Measurements from ENCODE around the gene UBXN6. TPM values are rescaled to one million over a fixed set of nuclear protein-coding genes. Genes with fewer than 3 reads are reported as not detected.

Gene UBXN6, protein sequence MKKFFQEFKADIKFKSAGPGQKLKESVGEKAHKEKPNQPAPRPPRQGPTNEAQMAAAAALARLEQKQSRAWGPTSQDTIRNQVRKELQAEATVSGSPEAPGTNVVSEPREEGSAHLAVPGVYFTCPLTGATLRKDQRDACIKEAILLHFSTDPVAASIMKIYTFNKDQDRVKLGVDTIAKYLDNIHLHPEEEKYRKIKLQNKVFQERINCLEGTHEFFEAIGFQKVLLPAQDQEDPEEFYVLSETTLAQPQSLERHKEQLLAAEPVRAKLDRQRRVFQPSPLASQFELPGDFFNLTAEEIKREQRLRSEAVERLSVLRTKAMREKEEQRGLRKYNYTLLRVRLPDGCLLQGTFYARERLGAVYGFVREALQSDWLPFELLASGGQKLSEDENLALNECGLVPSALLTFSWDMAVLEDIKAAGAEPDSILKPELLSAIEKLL
- total RNA-seq (100 to 1,000 TPM in 1 of 4 donors, 10 to 100 TPM in 3; 47.1 to 103 (median 62.7) TPM), polyA plus RNA-seq (100 to 1,000 TPM in 2 of 3 donors, 10 to 100 TPM in 1; 96.3 to 160 (median 114) TPM)

DNA sequence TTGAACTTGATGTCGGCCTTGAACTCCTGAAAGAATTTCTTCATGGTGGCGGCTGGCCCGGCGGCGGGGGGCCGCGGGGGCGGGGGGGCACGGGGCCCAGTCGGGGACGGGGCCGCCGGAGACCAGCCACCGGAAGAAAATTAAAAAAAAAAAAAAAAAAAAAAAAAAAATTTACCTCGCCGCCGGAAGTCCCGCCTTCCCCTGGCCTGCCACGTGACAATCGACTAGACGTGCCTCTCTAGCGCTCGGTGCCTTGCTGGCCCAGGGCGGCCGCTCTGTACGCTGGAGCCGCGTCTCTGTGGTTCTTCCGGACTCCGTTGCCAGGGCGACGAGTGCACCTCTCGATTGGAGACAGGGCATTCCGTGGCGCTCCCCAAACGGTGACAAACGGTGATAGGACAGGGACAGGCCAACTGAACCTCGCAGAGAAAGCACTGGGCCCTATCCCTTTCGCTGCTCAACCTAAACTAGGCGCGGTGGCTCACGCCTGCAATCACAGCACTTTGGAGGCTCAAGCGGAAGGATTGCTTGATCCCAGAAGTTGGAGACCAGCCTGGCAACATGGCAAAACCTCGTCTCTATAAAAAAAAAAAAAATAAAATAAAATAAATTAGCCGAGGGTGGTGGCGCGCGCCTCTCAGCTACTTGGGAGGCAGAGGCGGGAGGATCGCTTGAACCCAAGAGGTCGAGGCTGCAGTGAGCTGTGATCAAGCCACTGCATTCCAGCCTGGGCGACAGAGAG, at the start of gene UBXN6:
Gene UBXN6, minus strand, starts transcription at position 141 of the 742 bp plus-strand sequence. Its CDS starts 97 bp downstream, at position 44.
- peak within 1 kb of the TSS; percentile 88 to 95 (median 94) for H3K27ac ChIP-seq
- no peaks in the 10 kb centered on the region for H3K27me3 ChIP-seq
- H3K4me1 ChIP-seq: peaks cover 0 to 26% (median 25%) of the 10 kb centered on the region in 4 donors
- intact Hi-C loops (cut with DNase I): loop anchor here (2.0 to 5.0 kb wide), 2 partner anchors 53 to 59 kb away; partner anchors contain the start of gene PLIN4
- 9 to 10% methylated on average over 52 of the region's 52 CpGs for WGBS, 2 donors
- no peak for TF ChIP-seq EP300 (IDR thresholded peaks at IDR 0.05)
- peak in 3 of 4 donors; percentile 42 to 72 (median 43) for TF ChIP-seq POLR2AphosphoS5 (IDR thresholded peaks at IDR 0.05)
- H3K36me3 ChIP-seq: peaks cover 11 to 15% (median 13%) of the 10 kb centered on the region in 4 donors
- peak; percentile 99 for DNase-seq
- no peaks in the 10 kb centered on the region for H3K9me3 ChIP-seq
- peak within 1 kb of the TSS; percentile 51 to 82 (median 76) for H3K4me3 ChIP-seq

GRCh38 chr19:4507150-4507452, 49.5 kb upstream of the UBXN6 start:
- intact Hi-C loops (cut with DNase I): no loop called here
- Histone ChIP-seq H3K9me3 (no peaks in the 10 kb centered on the region), H3K36me3 (peaks cover 19 to 85% (median 50%) of the 10 kb centered on the region in 4 donors), H3K27ac (peak overlapping the region in 3 of 4 donors; percentile 18 to 66 (median 63)), H3K4me1 (peaks cover 0 to 60% (median 41%) of the 10 kb centered on the region in 4 donors), H3K4me3 (no peak overlapping the region), H3K27me3 (no peaks in the 10 kb centered on the region)
- DNase-seq: no peak
- TF ChIP-seq POLR2AphosphoS5 (IDR thresholded peaks at IDR 0.05) (no peak), EP300 (IDR thresholded peaks at IDR 0.05) (no peak), CTCF (IDR thresholded peaks at IDR 0.05) (no peak)
- WGBS, 2 donors: 91% methylated on average over 12 of the region's 12 CpGs

- no peak overlapping the region for H3K4me3 ChIP-seq
- peak overlapping the region in 3 of 4 donors; percentile 42 to 66 (median 63) for H3K27ac ChIP-seq
- no peak for DNase-seq
- peaks cover 0 to 57% (median 39%) of the 10 kb centered on the region in 4 donors for H3K4me1 ChIP-seq
- no peak for TF ChIP-seq POLR2AphosphoS5 (IDR thresholded peaks at IDR 0.05)
- no peak for TF ChIP-seq CTCF (IDR thresholded peaks at IDR 0.05)
- no peak for TF ChIP-seq EP300 (IDR thresholded peaks at IDR 0.05)
- no peak for TF ChIP-seq POLR2A (IDR thresholded peaks at IDR 0.05)
- H3K27me3 ChIP-seq: no peaks in the 10 kb centered on the region
- no peaks in the 10 kb centered on the region for H3K9me3 ChIP-seq
- intact Hi-C loops (cut with DNase I): no loop called here
- WGBS, 2 donors: 88 to 90% methylated on average over 17 of the region's 17 CpGs
- peaks cover 19 to 85% (median 51%) of the 10 kb centered on the region in 4 donors for H3K36me3 ChIP-seq
Observed at GRCh38 chr19:4506449-4507149, 49.0 kb upstream of the UBXN6 start.

DNA sequence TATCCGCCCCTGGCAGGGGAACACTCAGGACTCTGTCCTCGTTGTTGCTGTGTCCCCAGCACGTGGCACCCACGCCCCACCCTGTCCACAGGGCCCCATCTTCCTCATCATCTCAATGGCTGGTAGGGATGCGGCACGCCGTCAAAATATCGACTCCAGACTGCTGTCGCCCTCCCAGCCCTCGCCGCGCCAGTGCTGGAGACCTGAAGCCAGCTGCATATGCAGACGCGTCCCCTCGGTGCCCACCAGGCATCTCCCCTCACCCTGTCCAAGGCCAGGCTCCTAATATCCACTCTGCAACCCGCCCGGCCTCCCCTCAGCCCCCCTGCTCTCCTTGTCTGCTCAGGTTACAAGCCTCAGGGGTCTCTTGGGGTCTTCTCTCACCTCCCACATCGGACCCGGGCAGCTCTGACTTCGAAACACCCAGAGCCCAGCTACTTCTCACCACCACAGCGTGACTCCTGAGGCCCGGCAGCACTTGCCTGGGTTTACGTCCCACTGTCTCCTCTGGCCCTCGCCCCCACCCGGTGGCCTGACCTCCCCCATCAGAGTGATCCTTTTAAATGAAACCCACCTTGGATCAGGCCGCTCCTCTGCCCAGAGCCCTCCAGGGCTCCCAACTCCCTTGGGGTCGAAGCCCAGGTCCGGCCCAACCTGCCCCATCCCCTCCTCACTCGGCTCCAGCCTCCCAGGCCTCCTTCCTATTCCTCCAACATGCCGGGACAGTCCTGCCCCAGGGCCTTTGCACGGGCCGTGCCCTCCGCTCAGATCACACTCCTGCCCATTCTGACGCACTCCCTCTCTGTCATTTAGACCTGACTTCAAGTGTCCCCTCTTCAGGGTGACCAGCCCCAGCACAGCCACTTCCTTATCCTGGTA, 48.2 kb upstream of the UBXN6 start:
- H3K36me3 ChIP-seq: peaks cover 19 to 86% (median 54%) of the 10 kb centered on the region in 4 donors
- H3K4me1 ChIP-seq: peaks cover 0 to 54% (median 36%) of the 10 kb centered on the region in 4 donors
- no peak for DNase-seq
- WGBS, 2 donors: 94 to 95% methylated on average over 34 of the region's 34 CpGs
- TF ChIP-seq POLR2A (IDR thresholded peaks at IDR 0.05) (no peak), POLR2AphosphoS5 (IDR thresholded peaks at IDR 0.05) (no peak), CTCF (IDR thresholded peaks at IDR 0.05) (no peak), EP300 (IDR thresholded peaks at IDR 0.05) (no peak)
- peak overlapping the region in 3 of 4 donors; percentile 42 to 66 (median 63) for H3K27ac ChIP-seq
- intact Hi-C loops (cut with DNase I): no loop called here
- H3K4me3 ChIP-seq: no peak overlapping the region
- no peaks in the 10 kb centered on the region for H3K27me3 ChIP-seq
- no peaks in the 10 kb centered on the region for H3K9me3 ChIP-seq
